ENCODE results near the gene BCL6B. TPM values are rescaled to one million over a fixed set of nuclear protein-coding genes. Genes with fewer than 3 reads are reported as not detected.

BCL6B gene
- total and polyA plus RNA-seq, 2 of the 4 experiments (the other 2 are of a cell fraction): not detected

GRCh38 chr17:7011415-7011814, 11.4 kb upstream of the BCL6B start:
- Histone ChIP-seq H3K4me1 (ENCODE audit: control insufficient read depth, insufficient read depth, low read length) (peaks cover 3% of the 10 kb centered on the region; the same call in 1 of the 2 replicates), H4K5ac (ENCODE audit: low read depth, low read length) (no peak overlapping the region), H3K4me3 (ENCODE audit: insufficient read depth, low read depth, low read length) (peak overlapping the region; percentile 72), H2BK20ac (ENCODE audit: low read depth, low read length) (no peak overlapping the region), H2AFZ (replicated peaks; ENCODE audit: low read length, poor library complexity) (no peak overlapping the region), H2BK120ac (ENCODE audit: low read depth, low read length) (no peak overlapping the region), H3K56ac (ENCODE audit: extremely low read depth, insufficient read depth, low read length) (0 out of 2 replicates have a peak overlapping the region, but pooled peaks have one; percentile 100), H2AK9ac (replicated peaks; ENCODE audit: low read depth, low read length, poor library complexity) (no peak overlapping the region), H3K9me3 (ENCODE audit: control insufficient read depth, insufficient read depth, low read length) (no peaks in the 10 kb centered on the region), H4K20me1 (ENCODE audit: insufficient read depth, low read length) (peaks cover 7% of the 10 kb centered on the region), H3K36me3 (ENCODE audit: control insufficient read depth, insufficient read depth, low read length) (peaks cover 7% of the 10 kb centered on the region; the same call in 1 of the 2 replicates), H3K9me1 (ENCODE audit: insufficient read depth, low read length) (no peaks in the 10 kb centered on the region), H3K27me3 (ENCODE audit: control insufficient read depth, insufficient read depth, low read length) (no peaks in the 10 kb centered on the region), H3K23ac (ENCODE audit: low read depth, low read length) (no peak overlapping the region), H4K91ac (ENCODE audit: insufficient read depth, low read depth, low read length) (no peak overlapping the region), H3K14ac (replicated peaks; ENCODE audit: low read depth, low read length) (no peak overlapping the region), H3K79me1 (ENCODE audit: low read depth in 1 of 2, low read length in 2 of 2) (peaks cover 26 to 79% of the 10 kb centered on the region in 2 experiments), H3K27ac (ENCODE audit: insufficient read depth, low read length) (no peak overlapping the region), H3K9ac (ENCODE audit: low read depth, low read length) (peak overlapping the region; percentile 99; the same call in 1 of the 2 replicates), H3K18ac (ENCODE audit: low read depth, low read length) (no peak overlapping the region), H2AK5ac (ENCODE audit: low read depth, low read length) (no peak overlapping the region), H3K4me2 (ENCODE audit: low read depth, low read length) (peak overlapping the region; percentile 90), H3K4ac (ENCODE audit: low read depth, low read length) (no peak overlapping the region; the same call in 1 of the 2 replicates), H2BK5ac (ENCODE audit: low read depth, low read length, poor library complexity, severe bottlenecking) (no peak overlapping the region), H2BK15ac (ENCODE audit: low read depth, low read length) (no peak overlapping the region), H4K8ac (ENCODE audit: low read depth in 2 of 2, low read length in 2 of 2) (peak overlapping the region in 1 of 2 experiments; percentile 49; a peak in 1 of 4 replicates)
- POLR2A ChIA-PET (ENCODE audit: unreplicated experiment): no interaction called here
- in situ Hi-C loops (cut with MboI; ENCODE audit: low sequenced_read_pairs): loop anchor here (10.0 kb wide), 1 partner anchor 347 kb away; no protein-coding TSS in a partner anchor
- TF ChIP-seq RCOR1 (IDR thresholded peaks at IDR 0.05; ENCODE audit: insufficient replicate concordance, low read length) (no peak), RAD21 (IDR thresholded peaks at IDR 0.05; ENCODE audit: low read length) (no peak), MAZ (IDR thresholded peaks at IDR 0.05; ENCODE audit: borderline replicate concordance, low read depth, low read length) (no peak), CTCF (conservative IDR thresholded peaks at IDR 0.05; ENCODE audit: low read depth, low read length) (no peak), CHD1 (IDR thresholded peaks at IDR 0.05; ENCODE audit: low read depth, low read length) (no peak)
- CTCF ChIA-PET: no interaction called here
- ATAC-seq (ENCODE audit: low read depth) (no peak), DNase-seq (no peak)
- no TSS peak for BruUV-seq (replicated peaks)
- dilution Hi-C loops (cut with HindIII; ENCODE audit: low sequenced_read_pairs, unreplicated experiment): no loop called here
- WGBS, 2 experiments (ENCODE audit: extremely low coverage in 2 of 2, insufficient read length in 1 of 2): no CpG with 5 or more reads among the region's 14 CpGs
- intact Hi-C loops (cut with micrococcal nuclease): no loop called here
